B cell (primary cell): ENCODE measurements around the gene CRTC1. TPM values are rescaled to one million over a fixed set of nuclear protein-coding genes. Genes with fewer than 3 reads are reported as not detected.

ENCODE experiments used
- ATAC-seq: fragments of 200-7000 bp; cut with Tn5 transposase; one replicate; pipeline ENCODE4 v1.10.0; 2021; ENCODE audit warnings: low read depth, mild to moderate bottlenecking, moderate number of reproducible peaks, moderate library complexity
- CTCF ChIA-PET: fragments of 350-600 bp; sonication (Branson Sonifier 250); formaldehyde crosslinking; loops from one replicate; lab custom pipeline; 2021; ENCODE audit warnings: antibody characterized with exemption, inconsistent platforms; lab: Charles Lee
- POLR2A ChIA-PET: fragments of 350-600 bp; sonication (Branson Sonifier 250); formaldehyde crosslinking; loops from one replicate; lab custom pipeline; 2021; ENCODE audit warnings: antibody characterized with exemption; lab: Charles Lee
- DNase-seq: peaks from one replicate; pipeline ENCODE4 v3.0.0; 2013
- H2AFZ ChIP-seq: 2 replicates; pipeline ENCODE4 v1.6.1; 2012; ENCODE audit warnings: mild to moderate bottlenecking, low read depth, low read length; ENCODE audit not compliant: insufficient read depth, poor library complexity, severe bottlenecking
- H3K27ac ChIP-seq, 2 donors: 1 replicate in 1 of 2; 2 replicates in 1 of 2; pipeline ENCODE4 v1.5.1; 2012 to 2013; ENCODE audit warnings: low read length in 2 of 2, mild to moderate bottlenecking in 2 of 2, moderate library complexity in 1 of 2
- H3K27me3 ChIP-seq, 4 experiments: fragments of 200-600 bp in 1 of 4; sonication (generic) in 1 of 4; replicated peaks in 1 of 4; 1 replicate in 2 of 4; 2 replicates in 2 of 4; pipeline versions ENCODE4 v1.6.1 to v1.7.0; 2013 to 2016; ENCODE audit warnings: low read length in 3 of 4, mild to moderate bottlenecking in 2 of 4, mixed read lengths in 1 of 4, moderate library complexity in 1 of 4; ENCODE audit not compliant: insufficient read depth in 4 of 4, control insufficient read depth in 3 of 4; ENCODE audit errors: control extremely low read depth in 1 of 4
- H3K36me3 ChIP-seq, 2 experiments: replicated peaks in 1 of 2; 1 replicate in 1 of 2; 2 replicates in 1 of 2; pipeline versions ENCODE4 v1.6.1 to v1.7.1; 2013; ENCODE audit warnings: low read length in 1 of 2; ENCODE audit not compliant: insufficient read depth in 2 of 2, control insufficient read depth in 1 of 2; ENCODE audit errors: control extremely low read depth in 1 of 2, extremely low read depth in 1 of 2
- H3K4me1 ChIP-seq, 2 donors: fragments of 200-600 bp in 1 of 2; sonication (generic) in 1 of 2; 1 replicate in 1 of 2; 2 replicates in 1 of 2; pipeline versions ENCODE4 v1.5.1 to v1.6.1; 2013 to 2017; ENCODE audit warnings: low read length in 2 of 2; ENCODE audit not compliant: control insufficient read depth in 2 of 2, insufficient read depth in 2 of 2
- H3K4me2 ChIP-seq: replicated peaks from 2 replicates; pipeline ENCODE3; 2012; ENCODE audit warnings: mild to moderate bottlenecking, low read depth, low read length; ENCODE audit not compliant: poor library complexity, severe bottlenecking
- H3K4me3 ChIP-seq, 5 experiments: fragments of 200-600 bp in 1 of 5; sonication (generic) in 1 of 5; 1 replicate in 3 of 5; 2 replicates in 2 of 5; pipeline versions ENCODE4 v1.5.1 to v1.7.0; 2011 to 2016; ENCODE audit warnings: low read length in 4 of 5, mild to moderate bottlenecking in 4 of 5, low read depth in 2 of 5, control low read depth in 1 of 5, moderate library complexity in 1 of 5; ENCODE audit not compliant: insufficient read depth in 1 of 5; ENCODE audit errors: control extremely low read depth in 1 of 5, extremely low read depth in 1 of 5
- H3K79me2 ChIP-seq: fragments of 200-600 bp; sonication (generic); one replicate; pipeline ENCODE4 v1.6.0; 2016; ENCODE audit warnings: low read length; ENCODE audit not compliant: control insufficient read depth, insufficient read depth
- H3K9ac ChIP-seq: fragments of 200-600 bp; sonication (generic); 2 replicates; pipeline ENCODE4 v1.6.1; 2017; ENCODE audit warnings: mild to moderate bottlenecking, low read length, moderate library complexity
- H3K9me3 ChIP-seq, 3 donors: one replicate each; pipeline versions ENCODE4 v1.6.1 to v1.7.1; 2013; ENCODE audit warnings: low read length in 2 of 3; ENCODE audit not compliant: control insufficient read depth in 2 of 3, insufficient read depth in 1 of 3; ENCODE audit errors: control extremely low read depth in 1 of 3
- H4K20me1 ChIP-seq: 2 replicates; pipeline ENCODE4 v1.6.0; 2012; ENCODE audit warnings: mild to moderate bottlenecking, low read length; ENCODE audit not compliant: insufficient read depth, control insufficient read depth, poor library complexity, severe bottlenecking
- H3K27ac Mint-ChIP-seq: one replicate; pipeline ENCODE4 v1.8.0; 2021; ENCODE audit warnings: mixed read lengths
- H3K27me3 Mint-ChIP-seq: one replicate; pipeline ENCODE4 v1.8.0; 2021; ENCODE audit warnings: mixed read lengths
- H3K4me1 Mint-ChIP-seq: one replicate; pipeline ENCODE4 v1.8.0; 2021; ENCODE audit warnings: mixed read lengths
- H3K4me3 Mint-ChIP-seq: one replicate; pipeline ENCODE4 v1.8.0; 2021; ENCODE audit warnings: mixed read lengths
- H3K9me3 Mint-ChIP-seq: one replicate; pipeline ENCODE4 v1.8.0; 2022; ENCODE audit warnings: mixed read lengths; ENCODE audit not compliant: insufficient read depth
- CTCF ChIP-seq: fragments of 200-600 bp; IDR thresholded peaks from one replicate; pipeline ENCODE4 v1.8.0; 2022; ENCODE audit warnings: antibody characterized with exemption, mild to moderate bottlenecking
- EZH2 ChIP-seq: IDR thresholded peaks from 2 replicates; pipeline ENCODE4 v1.6.1; 2012; ENCODE audit warnings: borderline replicate concordance, low read depth, mild to moderate bottlenecking, moderate library complexity, low read length; ENCODE audit not compliant: insufficient read depth, poor library complexity, severe bottlenecking
- WGBS: methylation state at CpG from one replicate; pipeline ENCODE4 v1.1.5; 2013; ENCODE audit warnings: missing lambda C conversion rate; ENCODE audit not compliant: insufficient coverage; 5-methylcytosine and 5-hydroxymethylcytosine counted together
- intact Hi-C: fragments of 100-400 bp; cut with micrococcal nuclease; formaldehyde crosslinking; loops from one replicate; pipeline ENCODE4 v1.10.0; 2022
- polyA plus RNA-seq: library from polyadenylated mRNA; depleted of rRNA; stranded (reverse); fragments of >200 nt; gene quantifications from 2 replicates; pipeline ENCODE4 v1.2.3, GENCODE V29; 2012
- total RNA-seq, 2 donors: library from RNA; stranded (reverse); fragments of 120-200 nt in 1 of 2; gene quantifications; 1 replicate in 1 of 2; 2 replicates in 1 of 2; pipeline versions ENCODE4 v1.2.3 to v1.2.4, GENCODE V29; 2013 to 2022

The CRTC1 gene
- total and polyA plus RNA-seq, 2 donors (not counting 1 experiment from before 2014, with no cell fraction given): 15.9 to 30.1 TPM

- POLR2A ChIA-PET: no interaction called here
- TF ChIP-seq EZH2 (no peak), CTCF (no peak)
- Histone ChIP-seq H3K9me3 (peaks cover 0 to 20% (median 0%) of the 10 kb centered on the region in 3 donors), H3K79me2 (no peaks in the 10 kb centered on the region), H3K27ac (no peak overlapping the region), H3K36me3 (no peaks in the 10 kb centered on the region), H3K4me1 (no peaks in the 10 kb centered on the region), H3K4me2 (no peak overlapping the region), H3K4me3 (no peak overlapping the region), H4K20me1 (no peaks in the 10 kb centered on the region), H3K9ac (no peak overlapping the region), H2AFZ (no peak overlapping the region), H3K27me3 (peaks cover 0 to 35% (median 4%) of the 10 kb centered on the region in 4 experiments)
- ATAC-seq: no peak
- H3K9me3 Mint-ChIP-seq: no peaks in the 10 kb centered on the region
- peaks cover 22% of the 10 kb centered on the region for H3K27me3 Mint-ChIP-seq
- intact Hi-C loops: no loop called here
- no peak overlapping the region for H3K27ac Mint-ChIP-seq
- 58% methylated on average over 18 of the region's 22 CpGs for WGBS
- CTCF ChIA-PET: no interaction called here
- no peak for DNase-seq
- peaks cover 2% of the 10 kb centered on the region for H3K4me1 Mint-ChIP-seq
- no peak overlapping the region for H3K4me3 Mint-ChIP-seq
Measured at GRCh38 chr19:18798384-18799352, 115.2 kb downstream of the CRTC1 start.

GRCh38 chr19:18799389-18799970 lies 116.0 kb downstream of the CRTC1 start:
- Mint-ChIP-seq H3K4me1 (peaks cover 2% of the 10 kb centered on the region), H3K27me3 (peaks cover 20% of the 10 kb centered on the region), H3K9me3 (no peaks in the 10 kb centered on the region), H3K4me3 (no peak overlapping the region), H3K27ac (no peak overlapping the region)
- H3K9me3 ChIP-seq: peaks cover 0 to 21% (median 0%) of the 10 kb centered on the region in 3 donors
- no peak overlapping the region for H3K4me2 ChIP-seq
- H3K4me1 ChIP-seq: no peaks in the 10 kb centered on the region
- peaks cover 0 to 35% (median 4%) of the 10 kb centered on the region in 4 experiments for H3K27me3 ChIP-seq
- no peaks in the 10 kb centered on the region for H4K20me1 ChIP-seq
- no peaks in the 10 kb centered on the region for H3K79me2 ChIP-seq
- ChIA-PET CTCF (no interaction called here), POLR2A (no interaction called here)
- intact Hi-C loops: no loop called here
- no peak for ATAC-seq
- H3K9ac ChIP-seq: no peak overlapping the region
- no peak overlapping the region for H2AFZ ChIP-seq
- H3K27ac ChIP-seq: no peak overlapping the region
- TF ChIP-seq CTCF (no peak), EZH2 (no peak)
- no peak for DNase-seq
- no peak overlapping the region for H3K4me3 ChIP-seq
- H3K36me3 ChIP-seq: no peaks in the 10 kb centered on the region
